GM12872 (cell line): ENCODE results near the gene IGHMBP2.

Source experiments
- CTCF ChIP-seq: IDR thresholded peaks from 3 replicates; pipeline ENCODE4 v1.5.1; 2011; ENCODE audit warnings: low read depth, mild to moderate bottlenecking, low read length, moderate library complexity; ENCODE audit not compliant: insufficient read depth

IGHMBP2 gene

GRCh38 chr11:68935066-68935465, 31.4 kb downstream of the IGHMBP2 start:
- no peak for TF ChIP-seq CTCF

GRCh38 chr11:68935516-68936357, 32.0 kb downstream of the IGHMBP2 start:
- TF ChIP-seq CTCF, result no peak

GRCh38 chr11:68936358-68936636, 32.6 kb downstream of the IGHMBP2 start:
- no peak for TF ChIP-seq CTCF

GRCh38 chr11:68936676-68937620, 33.3 kb downstream of the IGHMBP2 start:
- no peak for TF ChIP-seq CTCF

- TF ChIP-seq CTCF, result no peak
These were observed 34.4 kb downstream of the IGHMBP2 start for GRCh38 chr11:68938088-68938487.

GRCh38 chr11:68938816-68939582, 35.3 kb downstream of the IGHMBP2 start:
- no peak for TF ChIP-seq CTCF
